ENCODE data around the gene OR52I1. TPM values are rescaled to one million over a fixed set of nuclear protein-coding genes. Genes with fewer than 3 reads are reported as not detected.

The OR52I1 gene
- total RNA-seq, 1 donor from 2014 or later = not detected

- intact Hi-C loops (cut with DNase I) = loop anchor here (2.0 kb wide), 1 partner anchor 32 kb away; the partner anchor contains the start of gene OR51E1
- no peak for DNase-seq (ENCODE audit: low spot score)
These were observed 16.6 kb downstream of the OR52I1 start for GRCh38 chr11:4610258-4610935.

GRCh38 chr11:4611986-4612385, 18.1 kb downstream of the OR52I1 start:
- DNase-seq (ENCODE audit: low spot score) = no peak
- intact Hi-C loops (cut with DNase I) = loop anchor here (2.0 kb wide), 1 partner anchor 31 kb away; the partner anchor contains the start of gene OR51E1

DNA sequence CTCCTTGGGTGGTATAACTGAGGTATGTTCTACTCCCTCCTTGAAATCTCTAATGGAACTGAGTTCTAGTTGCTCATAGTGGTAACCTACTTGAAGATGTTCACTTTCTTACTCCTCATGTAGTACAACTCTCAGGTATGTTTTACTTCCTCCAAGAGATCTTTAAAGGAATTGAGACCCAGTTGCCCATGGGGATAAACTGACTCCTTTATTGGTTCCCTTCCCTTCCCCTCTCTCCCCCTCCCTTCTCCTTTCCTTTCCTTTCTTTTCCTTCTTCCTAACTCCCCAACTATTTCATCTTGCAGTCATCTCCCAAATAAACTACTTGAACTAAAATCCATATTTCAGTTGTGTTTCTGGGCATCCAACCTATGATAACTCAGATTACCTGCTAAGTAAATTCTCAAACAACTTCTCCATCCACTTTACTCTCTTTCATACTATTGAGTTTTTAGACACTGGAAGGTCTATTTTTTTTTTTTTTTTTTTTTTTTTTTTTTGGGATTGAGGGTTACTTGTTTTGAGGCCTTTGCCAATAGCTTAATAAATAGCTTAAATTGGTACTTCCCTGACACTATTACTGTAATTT, 22.1 kb downstream of the OR52I1 start:
- intact Hi-C loops (cut with DNase I) = no loop called here

DNA sequence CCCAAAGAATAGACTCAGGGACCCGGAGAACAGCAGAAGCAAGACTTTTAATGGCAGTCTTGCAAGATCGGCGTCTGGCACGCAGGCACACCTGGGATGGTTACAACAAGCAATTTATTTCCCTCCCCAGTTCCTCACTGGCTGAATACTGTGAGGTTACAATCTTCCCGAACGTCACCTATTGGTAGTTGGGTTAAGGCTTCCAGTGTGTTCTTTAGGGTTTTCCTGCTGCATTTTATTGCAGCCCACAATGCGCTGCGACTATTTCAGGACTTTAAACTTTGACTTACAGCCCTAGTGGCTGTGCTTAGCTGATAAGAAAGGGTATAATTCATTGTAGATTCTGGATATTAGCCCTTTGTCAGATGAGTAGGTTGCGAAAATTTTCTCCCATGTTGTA, 25.7 kb downstream of the OR52I1 start:
- intact Hi-C loops (cut with DNase I) = no loop called here
- no peak for DNase-seq (ENCODE audit: low spot score)

More for the DNA sequence above, 22.1 kb downstream of the OR52I1 start:
- DNase-seq (ENCODE audit: low spot score) = no peak

DNA sequence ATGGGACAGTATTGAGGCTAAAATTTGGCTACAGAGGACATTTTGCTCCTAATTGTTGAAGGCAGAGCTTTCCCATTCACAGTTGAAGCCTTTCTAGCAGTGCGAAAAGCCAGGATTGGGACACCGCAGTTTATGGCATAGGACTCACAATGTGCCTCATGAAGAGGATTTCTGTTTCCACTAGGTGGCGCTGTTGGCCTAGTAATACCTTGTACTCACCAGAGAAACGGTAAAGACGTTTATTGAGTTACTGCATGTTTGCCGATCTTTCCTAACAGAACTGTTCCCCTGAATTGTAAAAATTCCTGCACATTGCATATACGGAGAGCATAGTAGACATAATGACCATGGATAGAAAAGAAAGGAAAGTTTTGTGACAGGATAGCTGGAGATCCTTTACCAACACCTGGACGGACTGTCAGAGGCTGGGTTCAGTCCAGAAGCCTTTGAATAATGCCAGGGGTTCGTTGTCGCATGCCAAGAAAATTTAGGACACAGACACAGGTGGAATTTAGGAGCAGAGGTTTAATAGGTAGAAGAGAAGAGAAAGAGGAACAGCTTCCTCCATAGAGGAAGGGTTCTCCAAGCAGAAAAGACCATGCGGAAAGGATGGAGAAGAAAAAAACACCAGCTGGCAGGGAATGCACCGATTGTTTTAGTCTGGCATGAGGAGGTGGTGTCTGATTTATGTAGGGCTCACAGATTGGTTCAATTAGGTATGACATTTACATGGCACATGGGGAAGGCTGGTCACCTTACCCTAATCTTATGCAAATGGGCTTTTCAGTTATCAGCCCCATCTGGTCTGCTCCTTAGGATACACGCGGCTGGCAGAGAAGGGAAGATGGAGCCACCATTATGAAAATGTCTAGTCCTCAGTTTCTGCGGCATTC, 32.6 kb downstream of the OR52I1 start:
- DNase-seq (ENCODE audit: low spot score) = no peak
- intact Hi-C loops (cut with DNase I) = loop anchor here (5.0 to 10.0 kb wide), 2 partner anchors 376 to 758 kb away; partner anchors contain the start of gene OR51M1

DNA sequence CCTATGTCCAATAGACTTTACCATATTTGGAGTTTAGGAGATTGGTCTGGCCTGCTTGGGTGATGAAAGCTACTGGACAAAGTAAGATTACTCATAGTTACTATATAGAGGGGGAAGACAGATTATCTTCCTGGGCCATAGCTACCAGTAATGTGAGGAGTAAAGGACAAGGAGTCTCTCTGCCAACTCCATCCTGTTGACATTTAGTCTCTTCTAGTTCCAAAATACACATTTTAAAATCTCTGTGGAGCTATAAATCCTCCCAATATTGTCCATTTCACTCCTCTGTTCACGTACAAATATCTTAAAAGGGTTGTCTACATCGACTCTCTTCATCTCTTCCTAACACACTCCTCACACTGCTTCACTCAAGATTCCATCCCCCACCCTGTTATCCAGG, 42.3 kb downstream of the OR52I1 start:
- intact Hi-C loops (cut with DNase I) = no loop called here
- DNase-seq (ENCODE audit: low spot score) = no peak

- intact Hi-C loops (cut with DNase I) = loop anchor here (1.0 kb wide), 1 partner anchor 189 kb away; no protein-coding TSS in a partner anchor
- DNase-seq (ENCODE audit: low spot score) = peak; percentile 82
These were observed 43.3 kb downstream of the OR52I1 start, which contains the start of gene OR51D1 for GRCh38 chr11:4636962-4637661. Gene OR51D1 (plus strand): TSS chr11:4637477. CDS start chr11:4639791, 2,314 bp downstream.

DNA sequence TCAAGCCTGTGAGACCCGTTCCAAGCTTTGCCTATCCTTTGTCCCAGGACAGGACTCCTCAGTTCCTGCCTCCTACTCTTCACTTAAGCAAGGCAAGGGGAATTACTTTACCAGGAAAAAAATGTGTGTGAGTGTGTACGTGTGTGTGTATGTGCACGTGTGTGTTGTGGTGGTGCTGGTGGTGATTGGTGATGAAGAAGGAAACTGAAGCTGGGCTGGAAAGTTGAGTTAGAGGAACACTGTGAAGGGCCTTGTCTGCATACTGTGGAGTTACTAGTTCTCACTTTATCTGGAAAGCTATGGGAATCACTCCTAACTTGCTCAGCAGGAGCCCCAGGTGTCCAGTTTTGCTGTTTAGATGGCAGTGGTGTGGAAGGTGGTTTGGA, 43.8 kb downstream of the OR52I1 start:
- no peak for DNase-seq (ENCODE audit: low spot score)
- intact Hi-C loops (cut with DNase I) = loop anchor here (1.0 kb wide), 1 partner anchor 189 kb away; no protein-coding TSS in a partner anchor

- intact Hi-C loops (cut with DNase I) = no loop called here
- DNase-seq (ENCODE audit: low spot score) = no peak
These were observed 46.1 kb downstream of the OR52I1 start for GRCh38 chr11:4639931-4640330.

DNA sequence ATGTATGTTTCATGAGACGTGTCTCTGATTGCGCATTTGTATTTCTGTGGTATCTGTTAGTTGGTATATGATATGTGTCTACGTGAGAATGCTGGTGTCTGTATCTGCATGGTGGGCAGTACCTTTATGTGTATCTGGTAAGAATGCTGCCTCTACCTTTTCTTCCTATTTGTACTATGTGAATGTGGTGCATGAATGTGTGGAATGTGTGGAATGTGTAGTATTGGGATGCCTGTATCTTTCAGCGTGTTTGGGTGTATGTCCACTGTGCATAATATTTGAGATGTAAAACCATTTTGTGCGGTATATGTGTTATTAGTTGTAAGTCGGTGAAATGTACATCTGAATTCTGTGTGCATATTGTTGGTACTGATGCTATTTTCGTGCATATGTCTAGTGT, 47.7 kb downstream of the OR52I1 start:
- DNase-seq (ENCODE audit: low spot score) = no peak
- intact Hi-C loops (cut with DNase I) = no loop called here

DNA sequence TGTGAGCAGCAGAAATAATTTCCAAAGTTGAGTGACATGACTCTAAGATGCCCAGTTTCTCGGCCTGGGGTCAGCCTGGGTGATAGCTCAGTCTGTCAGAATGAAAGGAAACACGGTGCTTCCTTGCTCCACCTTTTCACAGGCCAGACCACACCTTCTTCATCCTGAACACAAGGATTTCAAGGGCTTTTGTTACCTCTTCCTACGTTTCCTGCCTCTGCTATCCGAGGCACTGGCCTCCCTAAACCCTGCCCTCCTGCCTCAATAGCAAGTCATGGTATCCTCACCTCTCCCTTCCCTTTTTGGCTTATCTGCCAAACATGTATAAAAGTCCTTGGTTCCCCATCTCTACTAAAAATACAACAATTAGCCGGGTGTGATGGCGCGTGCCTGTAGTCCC, 48.2 kb downstream of the OR52I1 start:
- intact Hi-C loops (cut with DNase I) = loop anchor here (2.0 kb wide), 1 partner anchor 31 kb away; no protein-coding TSS in a partner anchor
- no peak for DNase-seq (ENCODE audit: low spot score)

DNA sequence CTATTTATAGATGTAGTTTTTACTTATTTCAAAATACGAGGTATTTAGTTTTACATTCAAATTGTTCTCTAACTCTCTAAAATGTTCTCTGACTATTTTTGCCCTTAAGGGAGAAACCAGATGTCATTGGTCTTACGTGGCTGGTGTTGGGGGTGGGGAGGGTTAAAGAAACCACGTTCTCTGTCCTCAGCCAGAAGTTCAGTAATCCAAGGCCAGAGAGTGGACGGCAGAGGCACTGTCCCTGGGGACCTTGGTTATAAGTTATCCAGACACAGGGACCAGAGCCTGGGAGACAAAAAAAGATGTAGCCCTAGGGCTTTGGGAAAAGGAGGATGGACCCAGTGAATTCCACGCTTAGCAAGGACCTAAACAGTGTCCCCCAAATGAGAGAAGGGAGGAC, 49.2 kb downstream of the OR52I1 start:
- intact Hi-C loops (cut with DNase I) = loop anchor here (2.0 kb wide), 1 partner anchor 32 kb away; no protein-coding TSS in a partner anchor
- no peak for DNase-seq (ENCODE audit: low spot score)

DNA sequence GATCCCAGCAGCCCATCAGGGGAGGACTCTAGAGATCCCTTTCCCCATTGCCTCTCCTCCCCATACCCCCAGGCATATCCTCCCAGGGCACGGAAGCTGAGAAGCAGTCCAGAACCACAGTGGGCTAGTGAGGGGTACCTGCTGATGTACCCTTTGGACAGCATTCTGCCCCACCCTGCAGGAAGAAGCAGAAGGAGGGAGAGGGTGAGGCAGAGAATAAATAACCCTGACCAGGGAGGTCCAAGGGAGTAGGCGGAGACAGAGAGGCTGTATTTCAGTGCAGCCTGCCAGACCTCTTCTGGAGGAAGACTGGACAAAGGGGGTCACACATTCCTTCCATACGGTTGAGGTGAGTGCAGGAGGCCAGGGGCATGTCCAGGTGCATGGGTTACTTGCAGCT, 49.8 kb downstream of the OR52I1 start, which contains the start of gene OR51E1:
TSS of gene OR51E1 (plus strand) at position 301 of the 400 bp plus-strand sequence. CDS start 8,545 bp downstream, outside the sequence.
- intact Hi-C loops (cut with DNase I) = loop anchor here (2.0 kb wide), 1 partner anchor 33 kb away; no protein-coding TSS in a partner anchor
- DNase-seq (ENCODE audit: low spot score) = no peak

DNA sequence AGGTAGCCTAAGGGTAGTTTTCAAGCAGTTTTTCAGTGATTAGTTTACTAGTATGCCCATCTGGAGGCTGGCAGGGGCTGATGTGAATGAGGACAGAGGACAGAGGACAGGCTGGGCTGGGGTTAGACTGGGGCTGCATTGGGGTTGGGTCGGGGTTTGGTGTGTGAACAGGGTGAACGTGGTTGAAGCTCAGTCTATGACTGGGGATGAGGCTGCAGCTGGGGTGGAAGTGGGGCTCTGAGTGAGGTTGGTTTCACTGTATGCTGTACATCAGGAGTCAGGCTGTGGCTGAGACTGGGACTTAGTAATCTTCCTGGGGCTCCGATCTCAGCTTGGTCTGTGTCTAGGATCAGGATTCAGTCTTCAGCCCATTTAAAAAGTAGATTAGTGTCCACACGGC, 50.4 kb downstream of the OR52I1 start:
- no peak for DNase-seq (ENCODE audit: low spot score)
- intact Hi-C loops (cut with DNase I) = no loop called here

Other genes starting within 250 kb of the OR52I1 start
- gene OR52B4, start 225.7 kb upstream of the OR52I1 start, total RNA-seq = not detected
- 5.9 TPM for gene TRIM21, start 200.3 kb upstream of the OR52I1 start, total RNA-seq
- not detected for gene OR52K2, start 144.7 kb upstream of the OR52I1 start, total RNA-seq
- gene OR52K1, start 111.4 kb upstream of the OR52I1 start, total RNA-seq = not detected
- not detected for gene OR52M1, start 48.8 kb upstream of the OR52I1 start, total RNA-seq
- gene OR52I2, start 12.3 kb upstream of the OR52I1 start, total RNA-seq = not detected
- gene TRIM68, start 14.2 kb downstream of the OR52I1 start, total RNA-seq = 7.8 TPM
- gene OR51D1, start 43.4 kb downstream of the OR52I1 start, total RNA-seq = not detected
- 1.00 TPM for gene OR51E1, start 49.9 kb downstream of the OR52I1 start, total RNA-seq
- gene OR51E2, start 103.8 kb downstream of the OR52I1 start, total RNA-seq = not detected
- gene MMP26, start 110.7 kb downstream of the OR52I1 start, total RNA-seq = not detected
- gene OR51F1, start 175.9 kb downstream of the OR52I1 start, total RNA-seq = not detected
- not detected for gene OR52R1, start 210.3 kb downstream of the OR52I1 start, total RNA-seq
- not detected for gene OR51F2, start 227.3 kb downstream of the OR52I1 start, total RNA-seq

All from cardiac septum (tissue), 1 donor.